ENCODE measurements around the gene TMPRSS3.

The TMPRSS3 gene

GRCh38 chr21:42406866-42407265, 11.0 kb upstream of the TMPRSS3 start:
- no peak for DNase-seq

- peak; percentile 58 for DNase-seq
Measured at GRCh38 chr21:42406201-42406621, 10.4 kb upstream of the TMPRSS3 start.

DNA sequence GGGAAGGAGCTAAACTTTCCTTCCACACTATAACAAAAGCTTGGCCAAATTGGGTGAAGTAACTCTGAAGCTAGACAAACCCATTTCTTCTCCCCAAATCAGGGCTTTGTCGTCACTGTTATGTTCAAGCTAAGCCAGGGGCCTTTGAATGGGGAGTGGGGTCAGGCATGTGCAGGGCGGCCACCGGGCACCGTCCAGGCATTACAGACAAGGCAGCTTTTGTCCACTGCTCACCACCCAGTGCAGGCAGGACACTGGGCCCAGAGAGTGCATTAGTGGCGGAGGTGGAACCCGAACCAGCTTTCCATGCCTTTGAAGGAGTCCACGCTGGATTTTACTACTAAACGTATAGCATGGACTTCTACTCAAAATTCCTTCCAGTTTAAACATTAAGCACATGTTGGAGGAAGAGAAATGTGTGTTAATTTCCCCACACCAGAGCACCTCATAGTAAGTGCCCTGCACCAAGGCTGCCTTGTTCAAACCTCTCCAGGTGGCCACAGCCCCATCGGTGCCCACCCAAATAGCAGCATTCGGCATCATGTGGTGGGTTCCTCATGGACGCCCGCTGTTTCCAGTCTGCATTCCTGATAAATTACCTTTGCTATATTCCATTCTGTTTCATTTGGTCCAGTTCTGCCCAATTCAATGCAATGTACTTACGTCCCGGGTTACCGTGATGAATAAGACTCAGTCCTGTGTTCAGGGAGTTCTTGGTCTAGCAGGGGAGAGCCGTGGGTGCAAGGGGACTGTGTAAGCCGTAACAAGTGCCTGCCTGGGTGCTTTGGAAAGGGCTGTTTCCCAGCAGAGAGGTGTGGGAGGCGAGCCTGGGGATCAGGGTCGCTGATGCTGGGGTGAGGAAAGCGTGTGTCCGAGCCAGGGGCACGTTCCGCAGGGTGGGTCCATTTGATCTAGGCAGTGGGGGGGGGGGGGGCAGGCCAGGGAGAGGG, 9.5 kb upstream of the TMPRSS3 start:
- no peak for DNase-seq

GRCh38 chr21:42404539-42404938, 8.7 kb upstream of the TMPRSS3 start:
- DNase-seq = no peak

DNA sequence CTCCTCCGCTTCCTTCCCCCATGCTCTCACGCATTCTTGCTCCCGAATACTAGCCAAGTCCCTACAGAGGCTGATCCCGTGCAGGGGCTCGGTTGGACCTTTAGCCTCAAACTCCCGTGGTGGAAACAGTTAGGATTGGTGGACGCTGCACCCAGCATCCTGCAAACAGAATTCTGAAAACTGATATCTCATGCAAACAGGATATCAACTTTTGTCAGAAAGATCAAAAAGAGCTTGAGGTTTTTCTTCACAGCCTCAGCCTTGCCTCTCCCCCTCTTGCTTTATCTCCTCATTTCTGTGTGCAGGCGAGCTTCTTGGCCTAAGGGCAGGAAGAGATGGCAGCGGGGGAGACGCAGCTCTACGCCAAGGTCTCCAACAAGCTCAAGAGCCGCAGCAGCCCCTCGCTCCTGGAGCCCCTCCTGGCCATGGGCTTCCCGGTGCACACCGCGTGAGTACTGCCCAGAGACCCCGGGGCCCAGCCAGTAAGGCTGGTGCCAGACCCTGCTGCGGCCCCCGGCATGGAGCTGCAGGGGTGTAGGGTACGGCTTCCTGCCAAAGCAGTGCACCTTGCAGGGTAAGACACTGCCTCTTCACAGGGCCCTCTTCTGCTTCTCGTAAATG, 7.9 kb upstream of the TMPRSS3 start, which contains the start of gene UBASH3A:
Gene UBASH3A, plus strand, starts transcription at position 292 of the 621 bp plus-strand sequence. Its CDS starts 44 bp downstream, at position 336.
- DNase-seq = peak; percentile 77

DNA sequence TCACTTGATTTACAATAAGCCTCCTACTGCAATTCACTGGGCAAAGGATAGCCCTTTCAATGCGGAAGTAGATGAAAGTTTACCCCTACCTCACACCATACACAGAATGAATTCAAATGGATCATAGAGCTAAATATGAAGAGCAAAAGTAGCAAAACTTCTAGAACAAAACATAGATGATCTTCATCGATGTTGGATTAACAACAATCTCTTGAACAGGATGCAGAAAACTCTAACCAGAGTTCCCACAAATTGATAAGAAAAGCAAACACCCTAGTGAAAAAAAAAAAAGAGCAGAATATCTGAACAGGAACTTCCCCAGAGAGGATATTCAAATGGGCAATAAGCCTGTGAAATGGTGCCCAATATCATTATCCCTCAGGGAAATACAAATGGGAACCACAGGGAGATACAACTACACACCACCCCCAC, 6.0 kb upstream of the TMPRSS3 start:
- no peak for DNase-seq

GRCh38 chr21:42401154-42401553, 5.3 kb upstream of the TMPRSS3 start:
- no peak for DNase-seq

DNA sequence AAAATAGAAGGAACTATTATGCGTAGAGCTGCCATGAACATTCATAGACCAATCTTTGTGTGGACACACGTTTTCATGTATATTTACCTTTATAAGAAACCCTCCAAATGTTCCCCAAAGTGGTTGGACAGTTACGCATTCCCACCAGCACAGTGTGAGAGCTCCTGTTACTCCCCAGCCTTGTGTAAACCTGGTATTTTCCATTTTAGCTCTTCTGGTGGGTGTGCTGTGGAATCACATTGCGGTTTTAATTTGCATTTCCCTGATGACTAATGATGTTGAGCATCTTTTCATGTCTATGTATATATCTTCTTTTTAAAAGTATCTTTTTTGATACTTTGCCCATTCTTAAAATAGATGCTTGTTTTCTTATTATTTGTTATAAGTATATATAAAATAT, 4.7 kb upstream of the TMPRSS3 start:
- peak; percentile 51 for DNase-seq

DNA sequence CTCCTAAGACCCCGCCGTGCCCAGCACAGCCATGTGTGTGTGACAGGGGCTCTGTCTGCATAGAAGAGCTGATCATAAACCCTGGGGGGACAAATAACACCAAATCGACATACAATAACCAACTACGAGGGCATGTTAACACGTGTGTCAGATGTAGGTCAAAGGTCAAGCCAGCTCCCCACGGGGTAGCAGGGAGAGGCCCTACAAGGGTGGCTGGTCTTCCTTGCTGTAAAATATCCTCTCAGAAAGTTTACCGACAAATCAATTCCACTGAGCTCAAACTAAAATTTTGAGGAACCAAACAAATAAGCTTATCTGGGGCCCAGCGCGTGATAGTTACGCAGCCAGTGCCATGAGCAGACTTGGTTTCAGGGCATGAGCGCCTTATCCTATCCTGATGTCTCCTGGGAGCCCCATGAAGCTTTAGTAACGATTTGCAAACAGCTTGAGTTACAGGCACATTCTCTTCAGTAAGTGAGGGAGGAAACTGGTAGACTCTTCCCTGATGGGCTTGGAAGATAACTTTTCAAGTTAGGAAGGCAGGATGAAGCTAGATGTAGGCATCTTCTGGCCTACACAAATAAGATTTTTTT, 2.7 kb upstream of the TMPRSS3 start:
- DNase-seq = no peak

DNA sequence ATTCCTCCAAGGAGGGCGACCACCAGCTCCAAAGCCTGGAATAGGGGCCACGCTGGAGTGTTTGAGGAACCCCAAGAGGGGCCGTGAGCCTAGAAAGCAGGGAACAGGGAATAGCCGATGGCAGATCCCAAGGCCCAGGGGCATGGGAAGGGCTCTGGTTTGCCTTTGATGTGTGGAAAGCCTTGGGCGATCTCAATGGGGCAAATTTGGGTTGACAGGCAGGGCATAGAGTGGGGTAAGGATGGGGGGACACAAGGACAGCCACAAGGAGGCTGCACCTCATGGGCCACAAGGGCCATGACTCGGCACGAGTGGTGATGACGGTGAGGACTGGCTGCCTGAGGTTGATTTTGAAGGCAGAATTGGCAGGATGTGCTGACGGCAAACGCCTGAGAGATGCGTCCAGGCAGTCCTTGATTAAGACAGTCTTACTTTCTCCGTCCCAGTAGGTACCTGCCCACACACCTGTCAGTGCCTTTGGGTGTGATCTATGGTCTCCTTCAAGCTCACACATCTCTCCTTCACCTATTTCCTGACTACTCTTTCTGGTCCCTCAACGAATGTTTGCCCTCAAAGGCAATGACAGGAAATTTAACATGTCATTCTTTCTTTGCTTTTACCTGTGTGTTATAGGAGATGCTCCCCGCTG, 2.0 kb upstream of the TMPRSS3 start:
- no peak for DNase-seq

DNA sequence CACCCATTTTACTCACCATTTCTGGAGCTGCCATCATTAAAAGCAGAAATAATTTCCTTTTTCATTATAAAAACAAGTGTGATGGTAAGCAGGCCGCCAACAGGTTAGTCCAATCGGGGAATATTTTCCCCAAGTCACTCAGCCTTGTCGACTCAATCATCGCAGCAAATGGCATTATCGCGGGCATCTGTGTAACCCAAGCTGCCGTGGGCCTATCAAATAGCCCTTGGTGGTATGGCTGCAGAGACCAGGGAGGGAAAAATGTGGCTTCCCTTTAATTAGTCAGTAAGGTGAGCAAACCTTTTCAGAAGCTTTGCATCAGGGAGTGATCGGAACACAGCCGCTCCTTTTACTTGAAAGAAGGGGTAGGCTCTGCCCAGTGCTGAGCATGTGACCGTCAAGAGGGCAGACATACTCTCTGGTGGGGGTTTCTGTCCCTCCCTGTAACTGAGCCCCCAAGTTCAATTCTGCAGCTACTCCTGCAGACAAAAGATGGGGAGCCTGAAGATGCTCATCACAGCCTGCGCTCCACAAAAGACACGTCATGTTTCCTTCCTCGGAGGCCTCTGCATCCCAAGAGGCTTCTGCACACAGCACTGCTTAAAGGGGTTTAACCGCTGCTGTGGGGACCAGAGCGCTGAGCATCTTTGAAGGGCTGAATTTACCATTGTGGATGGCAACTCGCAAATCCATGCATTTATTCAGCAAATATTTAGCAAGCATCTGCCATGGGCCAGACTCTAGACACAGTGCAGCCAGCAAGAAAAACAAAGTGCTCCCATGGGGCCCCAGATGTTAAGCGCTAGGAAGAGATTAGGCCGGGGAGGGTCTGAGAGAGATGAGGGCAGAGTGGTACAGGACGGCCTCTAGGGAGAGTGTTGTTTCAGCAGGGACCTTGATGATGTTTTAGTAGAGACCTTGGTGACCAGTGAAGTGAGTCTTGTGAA, 1.2 kb upstream of the TMPRSS3 start:
- DNase-seq = no peak

DNA sequence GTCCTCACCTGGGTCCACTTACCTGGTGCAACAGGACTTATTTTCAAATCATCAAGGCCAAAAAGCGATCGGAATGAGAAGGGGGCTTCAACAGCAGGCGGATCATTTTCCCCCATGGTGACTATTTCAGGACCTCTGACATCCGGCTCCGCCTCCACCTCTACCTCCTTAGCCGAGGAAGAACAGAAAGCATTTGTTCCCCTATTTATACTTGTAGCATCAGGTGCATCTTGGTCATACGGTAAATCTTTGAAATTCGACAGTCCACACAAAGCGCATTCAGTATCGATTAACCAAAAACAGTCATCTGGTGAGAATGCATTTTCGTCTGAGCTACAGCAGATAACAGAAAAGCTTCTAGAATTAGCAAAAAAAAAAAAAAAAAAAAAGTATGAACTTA, 550 bp downstream of the TMPRSS3 start:
- no peak for DNase-seq

DNA sequence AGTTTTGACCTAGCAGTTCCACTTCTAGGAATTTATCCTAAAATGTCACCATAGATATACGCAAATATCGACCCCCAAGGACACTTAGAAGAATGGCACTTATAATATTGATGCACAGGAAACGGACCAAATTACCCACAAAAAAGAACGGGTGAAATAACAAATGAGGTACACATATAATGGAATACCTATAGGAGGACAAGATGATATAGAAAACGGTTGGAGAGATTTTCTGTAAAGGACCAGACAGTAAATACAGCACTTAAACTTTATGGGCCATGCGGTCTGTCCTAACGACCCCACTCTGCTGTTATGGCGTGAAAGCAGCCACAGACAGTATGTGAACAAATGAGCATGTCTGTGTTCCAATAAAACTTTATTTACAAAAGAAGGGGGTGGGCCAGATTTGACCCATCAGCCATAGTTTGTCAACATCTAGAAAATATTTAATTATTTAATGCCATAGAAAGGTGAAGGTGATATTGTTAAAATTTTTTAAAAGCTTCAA, 2.4 kb downstream of the TMPRSS3 start:
- no peak for DNase-seq

DNA sequence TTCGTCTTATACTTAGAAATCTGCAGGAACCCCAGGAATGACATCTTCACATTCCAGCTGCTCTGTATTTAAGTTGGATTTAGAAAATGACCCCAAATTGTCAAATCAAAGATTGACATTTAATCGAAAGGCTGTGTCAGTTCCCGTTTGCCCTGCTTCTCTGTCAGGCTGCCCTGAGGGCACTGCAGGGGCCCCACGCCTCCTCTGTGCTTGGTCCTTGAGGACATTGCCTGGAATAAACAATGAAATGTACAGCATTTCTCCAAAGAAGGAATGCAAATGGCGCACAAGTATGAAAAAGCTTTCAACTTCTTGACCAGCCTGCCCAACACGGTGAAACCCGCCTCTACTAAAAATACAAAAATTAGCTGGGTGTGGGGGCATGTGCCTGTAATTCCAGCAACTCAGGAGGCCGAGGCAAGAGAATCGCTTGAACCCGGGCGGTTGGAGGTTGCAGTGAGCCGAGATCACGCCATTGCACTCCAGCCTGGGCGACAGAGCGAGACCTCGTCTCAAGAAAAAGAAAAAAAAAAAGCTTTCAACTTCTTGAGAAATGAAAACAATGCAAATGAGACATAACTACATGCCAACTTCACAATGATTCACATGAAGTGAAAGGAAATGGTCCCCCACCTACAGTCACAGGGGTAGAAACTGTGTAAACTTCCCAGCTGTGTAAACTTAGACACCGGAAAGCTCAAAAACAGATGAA, 3.0 kb downstream of the TMPRSS3 start:
- peak; percentile 75 for DNase-seq

- DNase-seq = no peak
Measured at GRCh38 chr21:42391297-42391696, 4.6 kb downstream of the TMPRSS3 start.

- no peak for DNase-seq
Measured at GRCh38 chr21:42390696-42391095, 5.2 kb downstream of the TMPRSS3 start.

- no peak for DNase-seq
Measured at GRCh38 chr21:42390193-42390592, 5.7 kb downstream of the TMPRSS3 start.

GRCh38 chr21:42389449-42389835, 6.4 kb downstream of the TMPRSS3 start:
- DNase-seq = no peak

DNA sequence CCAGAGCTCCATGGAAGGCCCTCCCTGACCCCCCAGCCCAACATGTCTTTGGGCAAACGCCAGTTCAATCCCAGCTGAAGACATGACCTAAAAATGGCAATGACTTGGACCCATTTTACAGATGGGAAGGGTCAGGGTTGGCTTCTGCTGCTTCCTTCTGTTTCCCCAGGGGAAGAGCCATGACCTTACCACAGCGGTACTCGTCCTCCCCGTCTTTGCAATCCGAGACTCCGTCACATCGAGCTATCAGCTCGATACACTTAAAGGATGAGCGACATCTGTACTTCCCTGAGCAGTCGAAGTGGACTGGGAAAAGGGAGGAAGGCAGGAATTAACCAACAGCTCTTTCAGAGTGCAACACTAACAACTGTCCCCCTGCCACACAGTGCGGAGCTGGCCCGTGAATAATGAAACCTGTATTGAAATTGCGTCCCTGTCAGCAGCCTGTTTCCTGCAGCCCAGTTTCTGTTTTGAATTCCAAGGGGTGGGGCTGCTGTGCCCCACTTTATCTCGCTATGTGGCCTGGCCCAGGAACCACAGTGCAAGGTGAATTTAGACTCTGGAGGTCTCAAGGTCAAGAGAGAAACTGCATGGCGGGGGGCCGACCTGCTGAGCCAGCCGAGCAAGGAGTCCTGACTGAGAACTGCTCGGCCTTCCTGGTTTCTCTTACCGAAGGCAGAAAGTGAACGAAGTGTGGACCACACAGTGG, 7.0 kb downstream of the TMPRSS3 start:
- DNase-seq = no peak

GRCh38 chr21:42387843-42388340, 8.0 kb downstream of the TMPRSS3 start:
- no peak for DNase-seq
